B cell (primary cell): ENCODE measurements around the gene TFAP2A.

Experiments used
- CTCF ChIP-seq: fragments of 200-600 bp; IDR thresholded peaks from one replicate; pipeline ENCODE4 v1.8.0; 2022; ENCODE audit warnings: antibody characterized with exemption, mild to moderate bottlenecking
- EZH2 ChIP-seq: IDR thresholded peaks from 2 replicates; pipeline ENCODE4 v1.6.1; 2012; ENCODE audit warnings: borderline replicate concordance, low read depth, mild to moderate bottlenecking, moderate library complexity, low read length; ENCODE audit not compliant: insufficient read depth, poor library complexity, severe bottlenecking

GRCh38 chr6:10425975-10426780 lies 11.3 kb upstream of the TFAP2A start:
- no peak for TF ChIP-seq CTCF
- TF ChIP-seq EZH2, result no peak
